Calu3 (cell line): ENCODE measurements around the gene RNF113B. TPM values are rescaled to one million over a fixed set of nuclear protein-coding genes. Genes with fewer than 3 reads are reported as not detected.

ENCODE experiments used
- BruUV-seq: library from RNA; stranded (reverse); fragments of 400-500 nt; replicated peaks from 2 replicates; lab custom pipeline; 2021; lab: Mats Ljungman, UMichigan
- CTCF ChIA-PET: fragments of 300-600 bp; sonication (Branson Sonifier 250); formaldehyde crosslinking; loops from one replicate; lab custom pipeline; 2022; ENCODE audit warnings: antibody characterized with exemption; lab: Charles Lee
- DNase-seq: peaks from one replicate; pipeline ENCODE4 v3.0.0; 2022
- H3K27ac Mint-ChIP-seq: one replicate; pipeline ENCODE4 v1.8.0; 2022; ENCODE audit warnings: mixed read lengths; ENCODE audit not compliant: unreplicated experiment
- H3K27me3 Mint-ChIP-seq: one replicate; pipeline ENCODE4 v1.8.0; 2022; ENCODE audit warnings: mixed read lengths; ENCODE audit not compliant: unreplicated experiment
- H3K36me3 Mint-ChIP-seq: one replicate; pipeline ENCODE4 v1.8.0; 2022; ENCODE audit warnings: mild to moderate bottlenecking, moderate library complexity, mixed read lengths; ENCODE audit not compliant: insufficient read depth, unreplicated experiment
- H3K4me1 Mint-ChIP-seq: one replicate; pipeline ENCODE4 v1.8.0; 2022; ENCODE audit warnings: mild to moderate bottlenecking, low read depth, mixed read lengths; ENCODE audit not compliant: unreplicated experiment
- H3K4me3 Mint-ChIP-seq: one replicate; pipeline ENCODE4 v1.8.0; 2022; ENCODE audit warnings: mild to moderate bottlenecking, low read depth, moderate library complexity, mixed read lengths; ENCODE audit not compliant: unreplicated experiment
- H3K9me3 Mint-ChIP-seq: one replicate; pipeline ENCODE4 v1.8.0; 2022; ENCODE audit warnings: low read depth, mixed read lengths; ENCODE audit not compliant: unreplicated experiment
- CTCF ChIP-seq: fragments of 200-600 bp; IDR thresholded peaks from one replicate; pipeline ENCODE4 v1.8.0; 2022; ENCODE audit warnings: antibody characterized with exemption; ENCODE audit not compliant: unreplicated experiment
- intact Hi-C: fragments of 100-400 bp; cut with micrococcal nuclease; formaldehyde crosslinking; loops from one replicate; pipeline ENCODE4 v1.10.0; 2022; ENCODE audit not compliant: unreplicated experiment
- total RNA-seq: library from RNA; stranded (reverse); gene quantifications from 2 replicates; pipeline ENCODE4 v1.2.3, GENCODE V29; 2022

RNF113B gene
- total RNA-seq, 1 experiment from 2014 or later = not detected

DNA sequence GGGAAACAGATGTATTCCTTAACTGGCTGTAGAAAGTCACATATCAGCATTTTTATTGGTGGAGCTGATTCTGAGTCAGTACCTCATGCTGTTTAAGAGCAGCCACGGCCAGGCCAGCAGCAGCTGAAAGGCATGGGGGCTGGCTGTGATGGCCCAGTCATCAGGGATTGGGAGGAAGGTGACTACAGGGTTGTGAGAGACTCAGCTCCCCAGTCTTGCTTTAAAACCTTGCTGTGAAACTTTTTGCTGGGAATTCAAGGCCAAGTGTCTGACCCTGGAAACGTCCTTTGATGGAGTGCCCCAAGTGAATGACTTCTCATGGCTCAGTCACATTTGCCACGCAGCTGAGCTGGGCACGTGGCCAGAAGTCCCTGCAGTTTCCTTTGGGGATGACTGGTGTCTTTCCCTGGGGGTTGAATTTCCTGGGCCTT, 39.1 kb upstream of the RNF113B start:
- H3K9me3 Mint-ChIP-seq = no peaks in the 10 kb centered on the region
- H3K27ac Mint-ChIP-seq = no peak overlapping the region
- CTCF ChIA-PET = interaction anchor here (0.6 kb wide), 1 partner anchor 26 kb away, joined by 4 read pairs; no protein-coding TSS in a partner anchor
- intact Hi-C loops = no loop called here
- no peak for DNase-seq
- no TSS peak for BruUV-seq
- no peaks in the 10 kb centered on the region for H3K27me3 Mint-ChIP-seq
- TF ChIP-seq CTCF = no peak
- H3K4me3 Mint-ChIP-seq = no peak overlapping the region
- peaks cover 3% of the 10 kb centered on the region for H3K36me3 Mint-ChIP-seq
- H3K4me1 Mint-ChIP-seq = no peaks in the 10 kb centered on the region

DNA sequence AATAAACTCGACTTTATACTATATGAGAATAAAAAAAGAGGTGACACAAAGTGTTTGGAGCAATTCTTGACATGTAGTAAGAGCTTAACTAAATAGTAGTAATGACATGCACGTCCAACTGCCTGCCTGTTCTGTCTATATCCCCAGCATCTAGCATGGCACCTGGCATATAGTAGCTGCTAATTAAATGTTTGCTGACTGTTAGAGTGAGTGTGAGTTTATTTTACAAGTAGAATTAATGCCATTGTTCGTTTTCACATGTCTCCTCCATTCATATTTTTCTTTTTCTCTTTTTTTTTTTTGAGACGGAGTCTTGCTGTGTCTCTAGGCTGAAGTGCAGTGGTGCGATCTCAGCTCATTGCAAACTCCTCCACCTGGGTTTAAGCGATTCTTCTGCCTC, 38.4 kb upstream of the RNF113B start:
- BruUV-seq = no TSS peak
- no peak for DNase-seq
- Mint-ChIP-seq H3K4me3 (no peak overlapping the region), H3K36me3 (peaks cover 3% of the 10 kb centered on the region), H3K4me1 (no peaks in the 10 kb centered on the region), H3K27ac (no peak overlapping the region), H3K9me3 (no peaks in the 10 kb centered on the region), H3K27me3 (no peaks in the 10 kb centered on the region)
- intact Hi-C loops = no loop called here
- no peak for TF ChIP-seq CTCF
- CTCF ChIA-PET = interaction anchor here (0.6 kb wide), 1 partner anchor 25 kb away, joined by 4 read pairs; no protein-coding TSS in a partner anchor

DNA sequence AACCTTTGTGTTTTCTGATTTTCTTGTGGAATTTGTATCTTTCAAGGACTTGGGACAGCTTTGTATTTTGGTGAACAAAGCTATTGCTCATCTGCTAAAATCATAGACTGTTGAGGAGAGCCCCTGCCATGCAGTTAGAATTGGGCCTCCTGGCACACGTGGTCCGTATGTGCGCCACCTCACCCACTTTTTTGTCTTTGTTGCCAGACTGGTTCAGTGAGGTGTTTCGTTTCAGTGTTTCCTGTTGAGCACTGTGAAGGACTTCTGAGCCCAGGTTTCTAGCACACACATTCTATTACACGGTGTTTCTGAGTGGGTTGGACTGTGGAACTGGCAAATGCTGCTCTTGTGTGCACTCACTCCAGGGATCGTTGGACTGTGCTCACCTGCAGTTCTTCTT, 37.6 kb upstream of the RNF113B start:
- Mint-ChIP-seq H3K9me3 (no peaks in the 10 kb centered on the region), H3K27ac (no peak overlapping the region)

DNA sequence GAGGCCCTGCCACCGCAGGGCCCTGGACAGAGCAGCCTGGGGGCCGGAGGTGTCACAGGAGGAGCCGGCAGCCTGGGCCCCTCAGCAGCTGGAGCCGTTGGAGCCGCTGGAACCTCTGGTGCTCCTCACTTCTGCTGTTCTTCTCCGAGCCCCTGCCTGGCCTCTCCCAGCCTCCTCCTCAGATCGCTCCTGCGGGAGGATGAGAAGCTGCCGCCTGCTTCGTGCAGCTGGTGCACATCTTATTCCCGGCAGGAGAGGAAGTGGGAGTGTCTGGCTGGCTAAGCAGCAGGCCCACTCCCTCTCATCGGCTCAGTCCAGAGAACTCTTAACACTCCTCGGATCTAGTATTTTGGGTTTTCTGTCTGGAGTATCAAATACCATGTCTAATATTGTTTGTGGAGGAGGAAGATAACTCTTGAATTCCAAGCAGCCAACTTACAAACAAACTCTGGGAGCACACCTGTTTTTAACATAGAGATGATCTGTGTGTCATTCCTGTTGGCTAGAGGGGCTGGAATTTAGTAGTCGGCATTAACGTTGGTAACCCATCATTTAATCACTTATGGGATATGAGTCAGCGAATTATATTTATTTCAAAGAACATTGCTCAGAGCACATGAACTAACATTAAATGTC, 37.1 kb upstream of the RNF113B start:
- TF ChIP-seq CTCF = no peak
- Mint-ChIP-seq H3K4me1 (no peaks in the 10 kb centered on the region), H3K4me3 (no peak overlapping the region), H3K9me3 (no peaks in the 10 kb centered on the region), H3K27ac (no peak overlapping the region), H3K27me3 (no peaks in the 10 kb centered on the region), H3K36me3 (peaks cover 3% of the 10 kb centered on the region)
- CTCF ChIA-PET = no interaction called here
- intact Hi-C loops = loop anchor here (5.0 kb wide), 1 partner anchor 162 kb away; no protein-coding TSS in a partner anchor
- no peak for DNase-seq
- no TSS peak for BruUV-seq

More for the DNA sequence above, 37.6 kb upstream of the RNF113B start:
- Mint-ChIP-seq H3K4me1 (no peaks in the 10 kb centered on the region), H3K36me3 (peaks cover 3% of the 10 kb centered on the region), H3K27me3 (no peaks in the 10 kb centered on the region), H3K4me3 (no peak overlapping the region)
- intact Hi-C loops = loop anchor here (5.0 kb wide), 1 partner anchor 162 kb away; no protein-coding TSS in a partner anchor
- CTCF ChIA-PET = no interaction called here
- TF ChIP-seq CTCF = no peak
- no TSS peak for BruUV-seq
- peak; percentile 41 for DNase-seq
